ENCODE data around the gene F2R. TPM values are rescaled to one million over a fixed set of nuclear protein-coding genes. Genes with fewer than 3 reads are reported as not detected.

F2R gene
- polyA plus RNA-seq, 4 donors, result 0.45 to 37.1 (median 6.1) TPM

DNA sequence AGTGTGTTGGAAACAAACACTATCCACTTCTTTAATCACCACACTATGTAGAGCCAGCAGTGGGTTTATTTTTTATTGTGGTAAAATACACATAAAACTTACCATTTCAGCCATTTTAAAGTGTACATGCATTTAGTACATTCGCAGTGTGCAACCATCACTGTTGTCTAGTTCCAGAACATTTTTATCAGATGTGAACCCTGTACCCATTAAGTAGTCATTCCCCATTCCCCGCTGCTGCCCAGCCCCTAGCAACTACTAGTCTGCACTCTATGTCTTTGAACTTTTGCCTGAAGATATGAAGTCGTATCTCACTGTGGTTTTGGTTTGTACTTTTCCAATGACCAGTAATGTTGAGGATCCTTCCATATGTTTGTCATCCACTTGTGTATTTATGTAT lies 30.2 kb upstream of the F2R start:
- Histone ChIP-seq H3K27me3 (ENCODE audit: control insufficient read depth in 3 of 3, insufficient read depth in 3 of 3, low read length in 3 of 3) (no peaks in the 10 kb centered on the region), H3K36me3 (ENCODE audit: control insufficient read depth in 3 of 3, insufficient read depth in 2 of 3, low read depth in 1 of 3, low read length in 3 of 3) (peaks cover 0 to 7% (median 0%) of the 10 kb centered on the region in 3 donors), H3K4me1 (ENCODE audit: control insufficient read depth in 3 of 3, insufficient read depth in 2 of 3, low read depth in 1 of 3, low read length in 2 of 3) (peaks cover 0 to 35% (median 5%) of the 10 kb centered on the region in 3 donors), H3K9me3 (ENCODE audit: control insufficient read depth in 2 of 2, insufficient read depth in 1 of 2, low read depth in 1 of 2, low read length in 1 of 2) (no peaks in the 10 kb centered on the region), H3K27ac (ENCODE audit: low read depth in 1 of 3, low read length in 2 of 3) (peak overlapping the region in 1 of 3 donors; percentile 51), H3K4me3 (ENCODE audit: low read depth in 1 of 3, low read length in 3 of 3) (no peak overlapping the region)
- DNase-seq, result peak; percentile 75 to 88
- FAIRE-seq, result no peak
- WGBS, 3 donors, result 27 to 60% (median 47%) methylated on average over 3 of the region's 3 CpGs

DNA sequence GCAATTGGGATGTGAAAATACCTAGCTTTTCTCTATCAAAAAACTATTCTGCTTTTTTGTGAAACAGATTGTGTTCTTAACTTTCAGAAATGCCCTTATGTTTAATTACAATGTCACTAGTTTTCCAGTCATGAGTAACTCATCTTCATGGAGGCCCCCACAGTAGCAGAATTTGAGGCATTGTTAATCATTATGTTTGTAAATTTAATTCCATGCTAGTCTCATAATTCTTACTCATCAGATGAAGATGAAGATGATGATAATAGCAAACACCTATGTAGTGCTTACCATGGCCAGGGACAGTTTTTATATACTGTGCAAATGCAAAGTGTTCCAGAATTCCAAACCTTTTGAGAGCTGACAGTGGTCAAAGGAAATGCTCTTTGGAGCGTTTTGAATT lies 27.7 kb upstream of the F2R start:
- Histone ChIP-seq H3K4me3 (ENCODE audit: low read depth in 1 of 3, low read length in 3 of 3) (no peak overlapping the region), H3K9me3 (ENCODE audit: control insufficient read depth in 2 of 2, insufficient read depth in 1 of 2, low read depth in 1 of 2, low read length in 1 of 2) (no peaks in the 10 kb centered on the region), H3K27me3 (ENCODE audit: control insufficient read depth in 3 of 3, insufficient read depth in 3 of 3, low read length in 3 of 3) (no peaks in the 10 kb centered on the region), H3K4me1 (ENCODE audit: control insufficient read depth in 3 of 3, insufficient read depth in 2 of 3, low read depth in 1 of 3, low read length in 2 of 3) (peaks cover 0 to 54% (median 5%) of the 10 kb centered on the region in 3 donors), H3K36me3 (ENCODE audit: control insufficient read depth in 3 of 3, insufficient read depth in 2 of 3, low read depth in 1 of 3, low read length in 3 of 3) (peaks cover 0 to 9% (median 0%) of the 10 kb centered on the region in 3 donors), H3K27ac (ENCODE audit: low read depth in 1 of 3, low read length in 2 of 3) (peak overlapping the region in 1 of 3 donors; percentile 15)
- DNase-seq (no peak), FAIRE-seq (no peak)
- 88 to 100% (median 89%) methylated on average over 1 of the region's 1 CpG for WGBS, 3 donors

- H3K27ac ChIP-seq (ENCODE audit: low read depth in 1 of 3, low read length in 2 of 3), result peak overlapping the region in 1 of 3 donors; percentile 36
Observed at GRCh38 chr5:76688836-76689235, 27.1 kb upstream of the F2R start.

DNA sequence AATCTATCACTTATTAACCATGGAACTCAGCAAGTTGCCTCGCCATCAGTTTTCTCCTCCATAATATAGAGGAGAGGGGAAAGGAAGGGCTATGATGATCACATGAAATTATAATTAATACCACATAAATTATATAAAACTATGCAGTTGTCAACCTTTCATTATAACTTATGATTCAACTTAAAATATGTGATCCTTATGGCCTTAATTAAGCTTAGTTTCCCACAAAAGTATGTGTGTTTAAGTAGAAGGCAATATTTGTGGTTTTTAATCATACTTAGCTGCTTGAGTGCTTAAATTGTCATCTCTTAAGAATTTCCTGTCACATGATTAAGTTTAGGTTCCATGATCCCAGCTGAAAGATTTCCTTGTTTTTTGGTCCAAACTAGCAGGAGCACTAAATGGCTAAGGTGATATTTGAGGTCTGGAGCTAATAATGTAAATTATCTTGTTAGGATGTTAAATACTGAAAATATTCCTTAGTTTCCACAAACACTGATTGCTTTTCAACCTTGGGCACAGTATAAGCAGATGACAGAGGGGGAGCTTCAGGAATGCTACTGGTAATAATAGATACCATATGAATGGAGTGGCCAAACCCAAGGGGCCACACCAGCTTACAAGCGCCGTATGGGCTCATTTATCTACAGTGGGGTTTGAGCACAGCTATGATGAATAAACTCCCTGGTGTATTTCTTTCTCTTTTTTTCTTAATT lies 26.4 kb upstream of the F2R start:
- 80 to 95% (median 94%) methylated on average over 3 of the region's 3 CpGs for WGBS, 3 donors
- H3K36me3 ChIP-seq (ENCODE audit: control insufficient read depth in 3 of 3, insufficient read depth in 2 of 3, low read depth in 1 of 3, low read length in 3 of 3), result peaks cover 0 to 9% (median 0%) of the 10 kb centered on the region in 3 donors
- peaks cover 0 to 46% (median 5%) of the 10 kb centered on the region in 3 donors for H3K4me1 ChIP-seq (ENCODE audit: control insufficient read depth in 3 of 3, insufficient read depth in 2 of 3, low read depth in 1 of 3, low read length in 2 of 3)
- DNase-seq (peak in 1 of 2 donors; percentile 20), FAIRE-seq (no peak)
- H3K9me3 ChIP-seq (ENCODE audit: control insufficient read depth in 2 of 2, insufficient read depth in 1 of 2, low read depth in 1 of 2, low read length in 1 of 2), result no peaks in the 10 kb centered on the region
- no peak overlapping the region for H3K4me3 ChIP-seq (ENCODE audit: low read depth in 1 of 3, low read length in 3 of 3)
- peak overlapping the region in 1 of 3 donors; percentile 36 for H3K27ac ChIP-seq (ENCODE audit: low read depth in 1 of 3, low read length in 2 of 3)
- no peaks in the 10 kb centered on the region for H3K27me3 ChIP-seq (ENCODE audit: control insufficient read depth in 3 of 3, insufficient read depth in 3 of 3, low read length in 3 of 3)

More at GRCh38 chr5:76688836-76689235, 27.1 kb upstream of the F2R start:
- Histone ChIP-seq H3K4me1 (ENCODE audit: control insufficient read depth in 3 of 3, insufficient read depth in 2 of 3, low read depth in 1 of 3, low read length in 2 of 3) (peaks cover 0 to 50% (median 5%) of the 10 kb centered on the region in 3 donors), H3K4me3 (ENCODE audit: low read depth in 1 of 3, low read length in 3 of 3) (no peak overlapping the region), H3K36me3 (ENCODE audit: control insufficient read depth in 3 of 3, insufficient read depth in 2 of 3, low read depth in 1 of 3, low read length in 3 of 3) (peaks cover 0 to 9% (median 0%) of the 10 kb centered on the region in 3 donors), H3K9me3 (ENCODE audit: control insufficient read depth in 2 of 2, insufficient read depth in 1 of 2, low read depth in 1 of 2, low read length in 1 of 2) (no peaks in the 10 kb centered on the region), H3K27me3 (ENCODE audit: control insufficient read depth in 3 of 3, insufficient read depth in 3 of 3, low read length in 3 of 3) (no peaks in the 10 kb centered on the region)
- DNase-seq, result peak; percentile 74 to 75
- no peak for FAIRE-seq
- 24 to 55% (median 33%) methylated on average over 3 of the region's 3 CpGs for WGBS, 3 donors

DNA sequence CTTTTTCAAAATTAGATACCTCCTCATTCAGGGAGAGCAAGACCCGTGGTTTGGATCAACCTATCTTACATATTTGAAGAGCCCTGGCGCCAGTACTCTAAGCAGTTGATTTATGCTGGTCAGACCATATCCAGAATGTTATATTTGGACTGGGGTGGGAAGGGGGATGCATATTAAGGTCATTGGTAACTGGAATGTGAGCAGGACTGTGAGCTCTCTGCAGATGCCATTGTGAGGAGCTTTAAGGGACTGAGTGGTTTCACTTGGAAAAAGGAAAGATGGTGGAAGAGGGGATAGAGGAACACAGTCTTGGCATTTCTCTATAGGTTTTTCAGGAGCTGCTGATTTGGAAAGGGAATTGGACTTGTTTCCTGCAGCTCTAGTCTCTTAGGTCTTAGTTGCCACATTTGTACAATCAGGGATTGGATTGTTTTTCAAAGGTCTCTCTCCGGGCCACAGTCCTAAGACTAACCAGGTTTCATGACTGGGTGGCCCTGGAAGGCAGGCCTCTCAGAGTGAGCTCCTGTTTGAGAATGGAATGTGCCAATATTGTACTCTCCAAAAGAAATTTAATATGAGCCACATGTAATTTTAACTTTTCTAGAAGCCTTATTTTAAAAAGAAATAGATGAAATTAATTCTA lies 25.8 kb upstream of the F2R start:
- peaks cover 0 to 9% (median under 1%) of the 10 kb centered on the region in 3 donors for H3K36me3 ChIP-seq (ENCODE audit: control insufficient read depth in 3 of 3, insufficient read depth in 2 of 3, low read depth in 1 of 3, low read length in 3 of 3)
- H3K4me3 ChIP-seq (ENCODE audit: low read depth in 1 of 3, low read length in 3 of 3), result no peak overlapping the region
- H3K9me3 ChIP-seq (ENCODE audit: control insufficient read depth in 2 of 2, insufficient read depth in 1 of 2, low read depth in 1 of 2, low read length in 1 of 2), result no peaks in the 10 kb centered on the region
- no peaks in the 10 kb centered on the region for H3K27me3 ChIP-seq (ENCODE audit: control insufficient read depth in 3 of 3, insufficient read depth in 3 of 3, low read length in 3 of 3)
- peak overlapping the region in 1 of 3 donors; percentile 36 for H3K27ac ChIP-seq (ENCODE audit: low read depth in 1 of 3, low read length in 2 of 3)
- peaks cover 0 to 39% (median 0%) of the 10 kb centered on the region in 3 donors for H3K4me1 ChIP-seq (ENCODE audit: control insufficient read depth in 3 of 3, insufficient read depth in 2 of 3, low read depth in 1 of 3, low read length in 2 of 3)
- 87 to 97% (median 92%) methylated on average over 3 of the region's 3 CpGs for WGBS, 3 donors
- DNase-seq, result no peak
- FAIRE-seq, result no peak

GRCh38 chr5:76690704-76691466 lies 25.0 kb upstream of the F2R start:
- Histone ChIP-seq H3K27me3 (ENCODE audit: control insufficient read depth in 3 of 3, insufficient read depth in 3 of 3, low read length in 3 of 3) (no peaks in the 10 kb centered on the region), H3K4me1 (ENCODE audit: control insufficient read depth in 3 of 3, insufficient read depth in 2 of 3, low read depth in 1 of 3, low read length in 2 of 3) (peaks cover 0 to 35% (median 0%) of the 10 kb centered on the region in 3 donors), H3K9me3 (ENCODE audit: control insufficient read depth in 2 of 2, insufficient read depth in 1 of 2, low read depth in 1 of 2, low read length in 1 of 2) (no peaks in the 10 kb centered on the region), H3K4me3 (ENCODE audit: low read depth in 1 of 3, low read length in 3 of 3) (no peak overlapping the region), H3K27ac (ENCODE audit: low read depth in 1 of 3, low read length in 2 of 3) (peak overlapping the region; percentile 2 to 73 (median 64)), H3K36me3 (ENCODE audit: control insufficient read depth in 3 of 3, insufficient read depth in 2 of 3, low read depth in 1 of 3, low read length in 3 of 3) (peaks cover 0 to 9% (median 5%) of the 10 kb centered on the region in 3 donors)
- DNase-seq (peak; percentile 23 to 59), FAIRE-seq (no peak)
- WGBS, 3 donors, result 69 to 91% (median 80%) methylated on average over 7 of the region's 7 CpGs

- H3K36me3 ChIP-seq (ENCODE audit: control insufficient read depth in 3 of 3, insufficient read depth in 2 of 3, low read depth in 1 of 3, low read length in 3 of 3), result peaks cover 0 to 11% (median 5%) of the 10 kb centered on the region in 3 donors
- FAIRE-seq (no peak), DNase-seq (peak in 1 of 2 donors; percentile 41)
- no peaks in the 10 kb centered on the region for H3K9me3 ChIP-seq (ENCODE audit: control insufficient read depth in 2 of 2, insufficient read depth in 1 of 2, low read depth in 1 of 2, low read length in 1 of 2)
- no peak overlapping the region for H3K4me3 ChIP-seq (ENCODE audit: low read depth in 1 of 3, low read length in 3 of 3)
- H3K4me1 ChIP-seq (ENCODE audit: control insufficient read depth in 3 of 3, insufficient read depth in 2 of 3, low read depth in 1 of 3, low read length in 2 of 3), result peaks cover 0 to 35% (median 0%) of the 10 kb centered on the region in 3 donors
- 51 to 58% (median 58%) methylated on average over 5 of the region's 5 CpGs for WGBS, 3 donors
- peak overlapping the region in 2 of 3 donors; percentile 64 to 73 for H3K27ac ChIP-seq (ENCODE audit: low read depth in 1 of 3, low read length in 2 of 3)
- H3K27me3 ChIP-seq (ENCODE audit: control insufficient read depth in 3 of 3, insufficient read depth in 3 of 3, low read length in 3 of 3), result no peaks in the 10 kb centered on the region
Observed at GRCh38 chr5:76691467-76692273, 24.3 kb upstream of the F2R start.
